ENCODE results near the gene KAZN. TPM values are rescaled to one million over a fixed set of nuclear protein-coding genes. Genes with fewer than 3 reads are reported as not detected.

Gene KAZN
- total RNA-seq, 1 donor from 2014 or later: 3.7 TPM

- Histone ChIP-seq H3K9ac (ENCODE audit: low read depth in 1 of 3, low read length in 3 of 3) (no peak overlapping the region), H3K27ac (ENCODE audit: low read depth, low read length) (no peak overlapping the region), H3K9me3 (ENCODE audit: control insufficient read depth in 3 of 3, low read length in 3 of 3) (no peaks in the 10 kb centered on the region), H3K4me1 (ENCODE audit: control insufficient read depth in 3 of 3, insufficient read depth in 3 of 3, low read length in 3 of 3) (no peaks in the 10 kb centered on the region), H3K36me3 (ENCODE audit: control insufficient read depth in 3 of 3, insufficient read depth in 3 of 3, low read length in 3 of 3) (no peaks in the 10 kb centered on the region), H3K27me3 (ENCODE audit: control insufficient read depth in 3 of 3, insufficient read depth in 3 of 3, low read length in 3 of 3) (peaks cover 14 to 50% (median 44%) of the 10 kb centered on the region in 3 donors), H3K4me3 (ENCODE audit: low read length in 3 of 3) (no peak overlapping the region)
Measured at GRCh38 chr1:14739082-14739832, 140.8 kb downstream of the KAZN start.

- Histone ChIP-seq H3K4me3 (ENCODE audit: low read length in 3 of 3) (no peak overlapping the region), H3K9ac (ENCODE audit: low read depth in 1 of 3, low read length in 3 of 3) (no peak overlapping the region), H3K27me3 (ENCODE audit: control insufficient read depth in 3 of 3, insufficient read depth in 3 of 3, low read length in 3 of 3) (peaks cover 14 to 45% (median 41%) of the 10 kb centered on the region in 3 donors), H3K9me3 (ENCODE audit: control insufficient read depth in 3 of 3, low read length in 3 of 3) (no peaks in the 10 kb centered on the region), H3K36me3 (ENCODE audit: control insufficient read depth in 3 of 3, insufficient read depth in 3 of 3, low read length in 3 of 3) (no peaks in the 10 kb centered on the region), H3K4me1 (ENCODE audit: control insufficient read depth in 3 of 3, insufficient read depth in 3 of 3, low read length in 3 of 3) (no peaks in the 10 kb centered on the region), H3K27ac (ENCODE audit: low read depth, low read length) (no peak overlapping the region)
Measured at GRCh38 chr1:14740016-14740415, 141.5 kb downstream of the KAZN start.

- H3K9ac ChIP-seq (ENCODE audit: low read depth in 1 of 3, low read length in 3 of 3): no peak overlapping the region
- no peak overlapping the region for H3K4me3 ChIP-seq (ENCODE audit: low read length in 3 of 3)
- H3K27ac ChIP-seq (ENCODE audit: low read depth, low read length): no peak overlapping the region
- H3K36me3 ChIP-seq (ENCODE audit: control insufficient read depth in 3 of 3, insufficient read depth in 3 of 3, low read length in 3 of 3): no peaks in the 10 kb centered on the region
- H3K9me3 ChIP-seq (ENCODE audit: control insufficient read depth in 3 of 3, low read length in 3 of 3): no peaks in the 10 kb centered on the region
- H3K27me3 ChIP-seq (ENCODE audit: control insufficient read depth in 3 of 3, insufficient read depth in 3 of 3, low read length in 3 of 3): peaks cover 14 to 40% (median 35%) of the 10 kb centered on the region in 3 donors
- no peaks in the 10 kb centered on the region for H3K4me1 ChIP-seq (ENCODE audit: control insufficient read depth in 3 of 3, insufficient read depth in 3 of 3, low read length in 3 of 3)
Measured at GRCh38 chr1:14741082-14741481, 142.6 kb downstream of the KAZN start.

GRCh38 chr1:14741532-14741931, 143.0 kb downstream of the KAZN start:
- no peaks in the 10 kb centered on the region for H3K4me1 ChIP-seq (ENCODE audit: control insufficient read depth in 3 of 3, insufficient read depth in 3 of 3, low read length in 3 of 3)
- H3K27me3 ChIP-seq (ENCODE audit: control insufficient read depth in 3 of 3, insufficient read depth in 3 of 3, low read length in 3 of 3): peaks cover 14 to 40% (median 35%) of the 10 kb centered on the region in 3 donors

GRCh38 chr1:14742181-14742980, 143.9 kb downstream of the KAZN start:
- Histone ChIP-seq H3K9ac (ENCODE audit: low read depth in 1 of 3, low read length in 3 of 3) (no peak overlapping the region), H3K27me3 (ENCODE audit: control insufficient read depth in 3 of 3, insufficient read depth in 3 of 3, low read length in 3 of 3) (peaks cover 14 to 34% (median 27%) of the 10 kb centered on the region in 3 donors), H3K4me1 (ENCODE audit: control insufficient read depth in 3 of 3, insufficient read depth in 3 of 3, low read length in 3 of 3) (no peaks in the 10 kb centered on the region), H3K27ac (ENCODE audit: low read depth, low read length) (no peak overlapping the region), H3K36me3 (ENCODE audit: control insufficient read depth in 3 of 3, insufficient read depth in 3 of 3, low read length in 3 of 3) (no peaks in the 10 kb centered on the region), H3K4me3 (ENCODE audit: low read length in 3 of 3) (no peak overlapping the region), H3K9me3 (ENCODE audit: control insufficient read depth in 3 of 3, low read length in 3 of 3) (no peaks in the 10 kb centered on the region)

More at GRCh38 chr1:14741532-14741931, 143.0 kb downstream of the KAZN start:
- Histone ChIP-seq H3K9ac (ENCODE audit: low read depth in 1 of 3, low read length in 3 of 3) (no peak overlapping the region), H3K36me3 (ENCODE audit: control insufficient read depth in 3 of 3, insufficient read depth in 3 of 3, low read length in 3 of 3) (no peaks in the 10 kb centered on the region), H3K9me3 (ENCODE audit: control insufficient read depth in 3 of 3, low read length in 3 of 3) (no peaks in the 10 kb centered on the region), H3K27ac (ENCODE audit: low read depth, low read length) (no peak overlapping the region), H3K4me3 (ENCODE audit: low read length in 3 of 3) (no peak overlapping the region)

- Histone ChIP-seq H3K36me3 (ENCODE audit: control insufficient read depth in 3 of 3, insufficient read depth in 3 of 3, low read length in 3 of 3) (no peaks in the 10 kb centered on the region), H3K4me1 (ENCODE audit: control insufficient read depth in 3 of 3, insufficient read depth in 3 of 3, low read length in 3 of 3) (no peaks in the 10 kb centered on the region), H3K9me3 (ENCODE audit: control insufficient read depth in 3 of 3, low read length in 3 of 3) (no peaks in the 10 kb centered on the region), H3K27me3 (ENCODE audit: control insufficient read depth in 3 of 3, insufficient read depth in 3 of 3, low read length in 3 of 3) (peaks cover 14 to 26% (median 19%) of the 10 kb centered on the region in 3 donors), H3K4me3 (ENCODE audit: low read length in 3 of 3) (no peak overlapping the region), H3K27ac (ENCODE audit: low read depth, low read length) (no peak overlapping the region), H3K9ac (ENCODE audit: low read depth in 1 of 3, low read length in 3 of 3) (no peak overlapping the region)
Measured at GRCh38 chr1:14743368-14743767, 144.9 kb downstream of the KAZN start.

GRCh38 chr1:14745001-14745720, 146.7 kb downstream of the KAZN start:
- no peaks in the 10 kb centered on the region for H3K9me3 ChIP-seq (ENCODE audit: control insufficient read depth in 3 of 3, low read length in 3 of 3)
- no peak overlapping the region for H3K4me3 ChIP-seq (ENCODE audit: low read length in 3 of 3)
- no peak overlapping the region for H3K9ac ChIP-seq (ENCODE audit: low read depth in 1 of 3, low read length in 3 of 3)
- H3K27ac ChIP-seq (ENCODE audit: low read depth, low read length): no peak overlapping the region
- no peaks in the 10 kb centered on the region for H3K36me3 ChIP-seq (ENCODE audit: control insufficient read depth in 3 of 3, insufficient read depth in 3 of 3, low read length in 3 of 3)
- no peaks in the 10 kb centered on the region for H3K4me1 ChIP-seq (ENCODE audit: control insufficient read depth in 3 of 3, insufficient read depth in 3 of 3, low read length in 3 of 3)
- peaks cover 6 to 17% (median 8%) of the 10 kb centered on the region in 3 donors for H3K27me3 ChIP-seq (ENCODE audit: control insufficient read depth in 3 of 3, insufficient read depth in 3 of 3, low read length in 3 of 3)

GRCh38 chr1:14745789-14746188, 147.3 kb downstream of the KAZN start:
- Histone ChIP-seq H3K9ac (ENCODE audit: low read depth in 1 of 3, low read length in 3 of 3) (no peak overlapping the region), H3K27me3 (ENCODE audit: control insufficient read depth in 3 of 3, insufficient read depth in 3 of 3, low read length in 3 of 3) (peaks cover 4 to 11% (median 5%) of the 10 kb centered on the region in 3 donors), H3K4me1 (ENCODE audit: control insufficient read depth in 3 of 3, insufficient read depth in 3 of 3, low read length in 3 of 3) (no peaks in the 10 kb centered on the region), H3K9me3 (ENCODE audit: control insufficient read depth in 3 of 3, low read length in 3 of 3) (no peaks in the 10 kb centered on the region), H3K36me3 (ENCODE audit: control insufficient read depth in 3 of 3, insufficient read depth in 3 of 3, low read length in 3 of 3) (no peaks in the 10 kb centered on the region), H3K4me3 (ENCODE audit: low read length in 3 of 3) (no peak overlapping the region), H3K27ac (ENCODE audit: low read depth, low read length) (no peak overlapping the region)

GRCh38 chr1:14746393-14746792, 147.9 kb downstream of the KAZN start:
- Histone ChIP-seq H3K4me1 (ENCODE audit: control insufficient read depth in 3 of 3, insufficient read depth in 3 of 3, low read length in 3 of 3) (no peaks in the 10 kb centered on the region), H3K27ac (ENCODE audit: low read depth, low read length) (no peak overlapping the region), H3K27me3 (ENCODE audit: control insufficient read depth in 3 of 3, insufficient read depth in 3 of 3, low read length in 3 of 3) (peaks cover 0 to 7% (median 0%) of the 10 kb centered on the region in 3 donors), H3K9ac (ENCODE audit: low read depth in 1 of 3, low read length in 3 of 3) (no peak overlapping the region), H3K36me3 (ENCODE audit: control insufficient read depth in 3 of 3, insufficient read depth in 3 of 3, low read length in 3 of 3) (no peaks in the 10 kb centered on the region), H3K9me3 (ENCODE audit: control insufficient read depth in 3 of 3, low read length in 3 of 3) (no peaks in the 10 kb centered on the region), H3K4me3 (ENCODE audit: low read length in 3 of 3) (no peak overlapping the region)
